K562 (cell line): ENCODE results near the gene SLC1A5. TPM values are rescaled to one million over a fixed set of nuclear protein-coding genes. Genes with fewer than 3 reads are reported as not detected.

Experiments used
- ARID2 ChIP-seq: fragments of 450-650 bp; IDR thresholded peaks from 2 replicates; pipeline ENCODE4 v1.6.1; 2017; ENCODE audit warnings: antibody characterized with exemption, mild to moderate bottlenecking
- ETS2 ChIP-seq: IDR thresholded peaks from 2 replicates; pipeline ENCODE4 v1.6.1; 2016; ENCODE audit warnings: borderline replicate concordance, missing genetic modification characterization, mild to moderate bottlenecking, moderate library complexity, missing compliant biosample characterization; ENCODE audit not compliant: poor library complexity, severe bottlenecking
- GATAD2A ChIP-seq: fragments of 450-650 bp; IDR thresholded peaks from 2 replicates; pipeline ENCODE4 v1.6.1; 2017
- HDAC3 ChIP-seq: fragments of 450-650 bp; IDR thresholded peaks from 2 replicates; pipeline ENCODE4 v1.6.1; 2018; ENCODE audit warnings: borderline replicate concordance, mild to moderate bottlenecking, moderate library complexity; ENCODE audit not compliant: partially characterized antibody
- HNRNPLL ChIP-seq: fragments of 200-400 bp; formaldehyde crosslinking; IDR thresholded peaks from 2 replicates; pipeline ENCODE4 v1.6.1; 2017; ENCODE audit warnings: low read length, low read depth, mild to moderate bottlenecking; ENCODE audit not compliant: poor library complexity, severe bottlenecking
- KDM5B ChIP-seq: fragments of 200-600 bp; sonication (generic); IDR thresholded peaks from 2 replicates; pipeline ENCODE4 v1.6.1; 2012; ENCODE audit warnings: low read depth, mild to moderate bottlenecking, moderate library complexity, low read length, control low read depth, inconsistent platforms; ENCODE audit not compliant: insufficient replicate concordance
- NCOA1 ChIP-seq: fragments of 450-650 bp; IDR thresholded peaks from 2 replicates; pipeline ENCODE4 v1.6.1; 2016; ENCODE audit warnings: low read depth
- NR3C1 ChIP-seq: sonication (generic); formaldehyde crosslinking; IDR thresholded peaks from 2 replicates; pipeline ENCODE4 v1.8.1; 2022; ENCODE audit warnings: missing genetic modification reagents
- PHF21A ChIP-seq: fragments of 450-650 bp; IDR thresholded peaks from 2 replicates; pipeline ENCODE4 v1.6.1; 2017; ENCODE audit warnings: low read depth, borderline replicate concordance
- WHSC1 ChIP-seq: IDR thresholded peaks from one replicate; pipeline ENCODE4 v1.6.1; 2012; ENCODE audit warnings: low read length, control low read depth, inconsistent platforms
- ZNF695 ChIP-seq: fragments of 450-650 bp; formaldehyde crosslinking; IDR thresholded peaks from 2 replicates; pipeline ENCODE4 v1.4.0; 2020; ENCODE audit warnings: mild to moderate bottlenecking, moderate library complexity
- ZSCAN29 ChIP-seq: fragments of 450-650 bp; IDR thresholded peaks from 2 replicates; pipeline ENCODE4 v1.6.1; 2017
- polyA plus RNA-seq, 8 experiments: library from polyadenylated mRNA; depleted of rRNA in 4 of 8; stranded (reverse) in 5 of 8; unstranded in 3 of 8; fragments of >200 nt; fragmentation: Nextera tagmentation in 2 of 8; fragmentation: Illumina TruSeq in 1 of 8; extraction: Ambion mirVana in 2 of 8; extraction: Trizol in 1 of 8; gene quantifications; 2 replicates each; pipeline versions ENCODE4 v1.2.1 to v1.2.3, GENCODE V29; 2011 to 2014; ENCODE audit warnings: inconsistent platforms in 1 of 8, missing spikeins in 1 of 8
- total RNA-seq, 7 experiments: library from RNA; depleted of rRNA in 6 of 7; stranded (reverse); fragments of >200 nt in 6 of 7; fragmentation: Illumina TruSeq in 2 of 7; extraction: Trizol in 2 of 7; gene quantifications; 2 replicates each; pipeline versions ENCODE4 v1.2.1 to v1.2.3, GENCODE V29; 2011 to 2021; ENCODE audit warnings: low replicate concordance in 1 of 7
- TF ChIP-seq, protein P1 (sequence below): fragments of 250-450 bp; sonication (Bioruptor Pico); IDR thresholded peaks from 2 replicates; pipeline ENCODE4 v1.4.0; 2020; ENCODE audit warnings: borderline replicate concordance
- TF ChIP-seq, protein P2 (sequence below), 2 experiments: fragments of 450-650 bp; formaldehyde crosslinking in 1 of 2; IDR thresholded peaks; 2 replicates each; pipeline versions ENCODE4 v1.4.0 to v1.6.1; 2014 to 2020; ENCODE audit warnings: mild to moderate bottlenecking in 2 of 2, borderline replicate concordance in 1 of 2, low read depth in 1 of 2
- TF ChIP-seq, protein P3 (sequence below): IDR thresholded peaks from 2 replicates; pipeline ENCODE4 v1.6.1; 2011; ENCODE audit not compliant: insufficient read length; ENCODE audit errors: extremely low read depth
- TF ChIP-seq, protein P4 (sequence below): sonication (generic); formaldehyde crosslinking; IDR thresholded peaks from 2 replicates; pipeline ENCODE4 v1.8.1; 2022; ENCODE audit warnings: missing genetic modification reagents

SLC1A5 gene
- total and polyA plus RNA-seq, 9 of the 15 experiments (the other 6 are each of a cell fraction or from before 2014, with no cell fraction given), result 31.2 to 417 (median 134) TPM

DNA sequence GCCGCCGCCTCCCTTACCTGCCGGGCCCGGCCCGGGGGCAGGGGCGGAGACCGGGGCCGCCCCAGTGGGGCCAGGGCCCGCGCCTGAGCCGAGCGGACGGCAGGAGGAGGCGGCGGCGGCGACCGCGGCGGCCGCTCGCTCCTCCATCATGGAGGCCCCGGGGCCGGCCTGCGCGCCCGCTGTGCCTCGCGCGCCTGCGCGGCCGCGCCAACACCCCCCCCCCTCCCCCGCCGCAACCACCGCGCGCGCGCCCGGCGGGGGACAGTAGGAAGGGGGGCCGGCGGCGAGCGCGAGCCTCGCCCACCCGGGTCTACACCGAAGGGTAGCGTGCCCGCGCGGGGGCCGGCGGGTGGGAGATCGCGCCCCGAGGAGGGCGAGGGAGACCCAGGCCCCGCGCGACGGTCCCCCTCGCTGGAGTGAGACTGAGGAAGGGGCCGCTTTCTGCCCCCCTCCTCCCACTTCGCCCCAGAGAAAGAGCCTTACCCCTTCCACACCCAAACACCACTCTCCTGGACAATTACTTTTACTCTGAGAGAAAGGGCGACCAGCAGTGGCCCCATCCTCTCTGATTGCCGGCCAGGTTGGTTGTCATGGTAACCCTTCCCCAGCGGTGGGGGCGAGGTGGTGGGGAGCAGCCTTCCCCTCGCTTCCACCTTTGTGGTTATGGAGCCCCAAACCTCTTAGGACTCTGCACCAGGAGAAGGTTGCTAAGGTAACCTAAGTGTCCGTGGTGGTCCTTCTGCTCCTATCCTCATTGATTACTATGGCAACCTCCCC, 41.9 kb downstream of the SLC1A5 start, which contains the start of gene STRN4 (continued):
- TF ChIP-seq, protein P1, sequence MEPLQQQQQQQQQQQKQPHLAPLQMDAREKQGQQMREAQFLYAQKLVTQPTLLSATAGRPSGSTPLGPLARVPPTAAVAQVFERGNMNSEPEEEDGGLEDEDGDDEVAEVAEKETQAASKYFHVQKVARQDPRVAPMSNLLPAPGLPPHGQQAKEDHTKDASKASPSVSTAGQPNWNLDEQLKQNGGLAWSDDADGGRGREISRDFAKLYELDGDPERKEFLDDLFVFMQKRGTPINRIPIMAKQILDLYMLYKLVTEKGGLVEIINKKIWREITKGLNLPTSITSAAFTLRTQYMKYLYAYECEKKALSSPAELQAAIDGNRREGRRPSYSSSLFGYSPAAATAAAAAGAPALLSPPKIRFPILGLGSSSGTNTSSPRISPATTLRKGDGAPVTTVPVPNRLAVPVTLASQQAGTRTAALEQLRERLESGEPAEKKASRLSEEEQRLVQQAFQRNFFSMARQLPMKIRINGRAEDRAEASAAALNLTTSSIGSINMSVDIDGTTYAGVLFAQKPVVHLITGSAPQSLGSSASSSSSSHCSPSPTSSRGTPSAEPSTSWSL (CRISPR knock-in tag), result no peak
- TF ChIP-seq PHF21A (no peak), KDM5B (no peak), NR3C1 (no peak), HDAC3 (no peak), ZSCAN29 (no peak), HNRNPLL (no peak), GATAD2A (no peak), NCOA1 (no peak), ARID2 (no peak), WHSC1 (no peak), ZNF695 (no peak), ETS2 (tag) (no peak)
- TF ChIP-seq, protein P2, sequence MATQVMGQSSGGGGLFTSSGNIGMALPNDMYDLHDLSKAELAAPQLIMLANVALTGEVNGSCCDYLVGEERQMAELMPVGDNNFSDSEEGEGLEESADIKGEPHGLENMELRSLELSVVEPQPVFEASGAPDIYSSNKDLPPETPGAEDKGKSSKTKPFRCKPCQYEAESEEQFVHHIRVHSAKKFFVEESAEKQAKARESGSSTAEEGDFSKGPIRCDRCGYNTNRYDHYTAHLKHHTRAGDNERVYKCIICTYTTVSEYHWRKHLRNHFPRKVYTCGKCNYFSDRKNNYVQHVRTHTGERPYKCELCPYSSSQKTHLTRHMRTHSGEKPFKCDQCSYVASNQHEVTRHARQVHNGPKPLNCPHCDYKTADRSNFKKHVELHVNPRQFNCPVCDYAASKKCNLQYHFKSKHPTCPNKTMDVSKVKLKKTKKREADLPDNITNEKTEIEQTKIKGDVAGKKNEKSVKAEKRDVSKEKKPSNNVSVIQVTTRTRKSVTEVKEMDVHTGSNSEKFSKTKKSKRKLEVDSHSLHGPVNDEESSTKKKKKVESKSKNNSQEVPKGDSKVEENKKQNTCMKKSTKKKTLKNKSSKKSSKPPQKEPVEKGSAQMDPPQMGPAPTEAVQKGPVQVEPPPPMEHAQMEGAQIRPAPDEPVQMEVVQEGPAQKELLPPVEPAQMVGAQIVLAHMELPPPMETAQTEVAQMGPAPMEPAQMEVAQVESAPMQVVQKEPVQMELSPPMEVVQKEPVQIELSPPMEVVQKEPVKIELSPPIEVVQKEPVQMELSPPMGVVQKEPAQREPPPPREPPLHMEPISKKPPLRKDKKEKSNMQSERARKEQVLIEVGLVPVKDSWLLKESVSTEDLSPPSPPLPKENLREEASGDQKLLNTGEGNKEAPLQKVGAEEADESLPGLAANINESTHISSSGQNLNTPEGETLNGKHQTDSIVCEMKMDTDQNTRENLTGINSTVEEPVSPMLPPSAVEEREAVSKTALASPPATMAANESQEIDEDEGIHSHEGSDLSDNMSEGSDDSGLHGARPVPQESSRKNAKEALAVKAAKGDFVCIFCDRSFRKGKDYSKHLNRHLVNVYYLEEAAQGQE (IDR thresholded peaks at IDR 0.05; ENCODE audit: borderline replicate concordance), result no peak
- TF ChIP-seq, protein P2 (CRISPR knock-in tag; IDR thresholded peaks at IDR 0.05; ENCODE audit: low read depth), result no peak
- TF ChIP-seq, protein P3, sequence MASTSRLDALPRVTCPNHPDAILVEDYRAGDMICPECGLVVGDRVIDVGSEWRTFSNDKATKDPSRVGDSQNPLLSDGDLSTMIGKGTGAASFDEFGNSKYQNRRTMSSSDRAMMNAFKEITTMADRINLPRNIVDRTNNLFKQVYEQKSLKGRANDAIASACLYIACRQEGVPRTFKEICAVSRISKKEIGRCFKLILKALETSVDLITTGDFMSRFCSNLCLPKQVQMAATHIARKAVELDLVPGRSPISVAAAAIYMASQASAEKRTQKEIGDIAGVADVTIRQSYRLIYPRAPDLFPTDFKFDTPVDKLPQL, result no peak
- TF ChIP-seq, protein P4, sequence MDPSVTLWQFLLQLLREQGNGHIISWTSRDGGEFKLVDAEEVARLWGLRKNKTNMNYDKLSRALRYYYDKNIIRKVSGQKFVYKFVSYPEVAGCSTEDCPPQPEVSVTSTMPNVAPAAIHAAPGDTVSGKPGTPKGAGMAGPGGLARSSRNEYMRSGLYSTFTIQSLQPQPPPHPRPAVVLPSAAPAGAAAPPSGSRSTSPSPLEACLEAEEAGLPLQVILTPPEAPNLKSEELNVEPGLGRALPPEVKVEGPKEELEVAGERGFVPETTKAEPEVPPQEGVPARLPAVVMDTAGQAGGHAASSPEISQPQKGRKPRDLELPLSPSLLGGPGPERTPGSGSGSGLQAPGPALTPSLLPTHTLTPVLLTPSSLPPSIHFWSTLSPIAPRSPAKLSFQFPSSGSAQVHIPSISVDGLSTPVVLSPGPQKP, result no peak
